ENCODE data around the gene LRRC3. TPM values are rescaled to one million over a fixed set of nuclear protein-coding genes. Genes with fewer than 3 reads are reported as not detected.

LRRC3 gene
- total and polyA plus RNA-seq, 12 donors, result 0.67 to 3.2 (median 1.9) TPM

DNA sequence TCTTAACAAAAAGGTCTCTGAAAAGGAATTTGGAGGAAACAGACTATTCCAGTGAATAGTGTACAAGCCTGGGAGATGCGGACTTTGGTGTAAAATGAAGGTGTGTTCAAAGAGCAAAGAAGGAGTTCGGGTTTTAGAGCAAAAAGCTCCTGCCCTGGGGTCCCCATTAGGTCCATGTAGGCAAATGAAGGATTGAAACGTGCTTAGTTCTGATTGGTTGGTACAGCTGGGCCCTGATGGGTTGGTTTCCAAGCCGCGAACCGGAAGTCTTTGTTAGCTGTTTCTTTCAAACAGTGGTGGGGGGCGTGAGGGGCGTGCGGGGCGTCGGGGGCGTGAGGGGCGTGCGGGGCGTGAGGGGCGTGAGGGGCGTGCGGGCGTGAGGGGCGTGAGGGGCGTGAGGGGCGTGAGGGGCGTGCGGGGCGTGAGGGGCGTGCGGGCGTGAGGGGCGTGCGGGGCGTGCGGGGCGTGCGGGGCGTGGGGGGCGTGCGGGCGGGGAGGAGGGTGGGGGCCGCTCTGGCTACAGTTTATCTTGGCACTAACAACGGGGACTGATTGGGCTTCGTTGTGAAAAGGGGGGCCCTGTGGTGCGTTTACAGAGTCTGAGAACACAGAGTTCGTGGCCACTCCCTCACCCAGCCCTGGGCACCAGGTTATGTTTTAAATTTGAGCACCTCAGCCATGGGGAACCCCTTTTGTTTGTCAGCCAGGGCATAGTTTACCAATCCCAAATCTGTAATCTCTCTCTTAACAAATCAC is 29.4 kb downstream of the LRRC3 start:
- H3K4me3 ChIP-seq, result no peak overlapping the region
- no peaks in the 10 kb centered on the region for H3K9me3 ChIP-seq (replicated peaks in 1 of 3)
- DNase-seq, result no peak
- no peaks in the 10 kb centered on the region for H3K27me3 ChIP-seq
- WGBS, 4 donors, result 74 to 89% (median 87%) methylated on average over 10 to 43 of the region's 43 CpGs
- no peak for TF ChIP-seq POLR2A (IDR thresholded peaks at IDR 0.05)
- TF ChIP-seq, protein P1, sequence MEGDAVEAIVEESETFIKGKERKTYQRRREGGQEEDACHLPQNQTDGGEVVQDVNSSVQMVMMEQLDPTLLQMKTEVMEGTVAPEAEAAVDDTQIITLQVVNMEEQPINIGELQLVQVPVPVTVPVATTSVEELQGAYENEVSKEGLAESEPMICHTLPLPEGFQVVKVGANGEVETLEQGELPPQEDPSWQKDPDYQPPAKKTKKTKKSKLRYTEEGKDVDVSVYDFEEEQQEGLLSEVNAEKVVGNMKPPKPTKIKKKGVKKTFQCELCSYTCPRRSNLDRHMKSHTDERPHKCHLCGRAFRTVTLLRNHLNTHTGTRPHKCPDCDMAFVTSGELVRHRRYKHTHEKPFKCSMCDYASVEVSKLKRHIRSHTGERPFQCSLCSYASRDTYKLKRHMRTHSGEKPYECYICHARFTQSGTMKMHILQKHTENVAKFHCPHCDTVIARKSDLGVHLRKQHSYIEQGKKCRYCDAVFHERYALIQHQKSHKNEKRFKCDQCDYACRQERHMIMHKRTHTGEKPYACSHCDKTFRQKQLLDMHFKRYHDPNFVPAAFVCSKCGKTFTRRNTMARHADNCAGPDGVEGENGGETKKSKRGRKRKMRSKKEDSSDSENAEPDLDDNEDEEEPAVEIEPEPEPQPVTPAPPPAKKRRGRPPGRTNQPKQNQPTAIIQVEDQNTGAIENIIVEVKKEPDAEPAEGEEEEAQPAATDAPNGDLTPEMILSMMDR (IDR thresholded peaks at IDR 0.05), result no peak
- intact Hi-C loops (cut with DNase I), result no loop called here
- no peak overlapping the region for H3K27ac ChIP-seq
- H3K36me3 ChIP-seq (replicated peaks in 1 of 2), result no peaks in the 10 kb centered on the region
- H3K4me1 ChIP-seq (replicated peaks in 1 of 2), result no peaks in the 10 kb centered on the region

DNA sequence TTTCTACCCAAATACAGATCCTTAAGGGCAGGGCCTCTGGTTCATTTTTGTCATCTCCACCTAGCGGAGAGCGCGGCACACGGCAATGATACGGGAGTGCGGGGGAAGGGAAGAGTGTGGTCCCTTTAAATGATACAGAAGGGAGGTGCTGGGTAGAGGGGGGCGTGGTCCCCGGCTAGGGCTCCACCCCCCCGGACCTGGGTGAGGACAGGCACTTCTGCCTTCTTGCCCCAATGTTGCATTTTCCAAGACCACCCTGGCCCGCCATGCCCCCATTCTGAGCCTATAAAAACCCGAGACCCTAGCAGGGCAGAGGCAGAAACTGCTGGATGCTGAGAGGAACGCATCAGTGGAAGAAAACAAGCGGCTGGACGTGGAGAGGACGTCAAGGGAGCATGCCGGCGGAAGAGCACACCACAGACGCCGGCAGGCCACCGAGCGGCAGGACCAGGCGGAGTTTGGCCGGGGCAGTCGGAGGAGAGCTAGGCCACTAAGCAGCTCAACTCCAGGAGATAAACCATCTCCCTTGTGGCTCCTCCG is 30.0 kb downstream of the LRRC3 start:
- H3K4me3 ChIP-seq, result no peak overlapping the region
- intact Hi-C loops (cut with DNase I), result no loop called here
- no peaks in the 10 kb centered on the region for H3K9me3 ChIP-seq (replicated peaks in 1 of 3)
- no peak overlapping the region for H3K27ac ChIP-seq
- TF ChIP-seq POLR2A (IDR thresholded peaks at IDR 0.05), result no peak
- TF ChIP-seq, protein P1 (IDR thresholded peaks at IDR 0.05), result peak in 2 of 6 experiments; percentile 6 to 21
- H3K27me3 ChIP-seq, result no peaks in the 10 kb centered on the region
- H3K36me3 ChIP-seq (replicated peaks in 1 of 2), result no peaks in the 10 kb centered on the region
- H3K4me1 ChIP-seq (replicated peaks in 1 of 2), result no peaks in the 10 kb centered on the region
- 63 to 79% (median 72%) methylated on average over 22 to 25 of the region's 25 CpGs for WGBS, 4 donors
- peak in 5 of 7 donors; percentile 24 to 57 (median 41) for DNase-seq

DNA sequence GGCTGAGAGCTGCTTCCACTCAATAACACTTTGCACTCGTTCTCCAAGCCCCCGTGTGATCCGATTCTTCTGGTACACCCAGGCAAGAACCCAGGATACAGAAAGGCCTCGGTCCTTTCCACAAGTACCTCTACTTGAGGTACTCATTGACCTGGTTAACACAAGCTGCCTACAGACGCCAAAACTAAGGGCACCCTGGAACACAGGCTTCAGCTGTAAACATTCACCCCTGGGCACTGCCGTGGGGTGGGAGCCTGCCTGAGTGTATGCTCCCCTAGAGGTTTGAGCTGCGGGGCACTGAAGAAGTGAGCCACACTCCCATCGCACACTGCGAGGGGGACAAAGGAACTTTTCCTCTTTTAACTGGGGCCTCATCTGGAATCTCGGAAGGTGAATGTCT is 30.5 kb downstream of the LRRC3 start:
- intact Hi-C loops (cut with DNase I), result no loop called here
- Histone ChIP-seq H3K27me3 (no peaks in the 10 kb centered on the region), H3K4me1 (replicated peaks in 1 of 2) (no peaks in the 10 kb centered on the region), H3K36me3 (replicated peaks in 1 of 2) (no peaks in the 10 kb centered on the region), H3K9me3 (replicated peaks in 1 of 3) (no peaks in the 10 kb centered on the region), H3K27ac (no peak overlapping the region), H3K4me3 (no peak overlapping the region)
- no peak for TF ChIP-seq POLR2A (IDR thresholded peaks at IDR 0.05)
- TF ChIP-seq, protein P1 (IDR thresholded peaks at IDR 0.05), result no peak
- no peak for DNase-seq
- 63 to 78% (median 71%) methylated on average over 6 to 10 of the region's 10 CpGs for WGBS, 4 donors

DNA sequence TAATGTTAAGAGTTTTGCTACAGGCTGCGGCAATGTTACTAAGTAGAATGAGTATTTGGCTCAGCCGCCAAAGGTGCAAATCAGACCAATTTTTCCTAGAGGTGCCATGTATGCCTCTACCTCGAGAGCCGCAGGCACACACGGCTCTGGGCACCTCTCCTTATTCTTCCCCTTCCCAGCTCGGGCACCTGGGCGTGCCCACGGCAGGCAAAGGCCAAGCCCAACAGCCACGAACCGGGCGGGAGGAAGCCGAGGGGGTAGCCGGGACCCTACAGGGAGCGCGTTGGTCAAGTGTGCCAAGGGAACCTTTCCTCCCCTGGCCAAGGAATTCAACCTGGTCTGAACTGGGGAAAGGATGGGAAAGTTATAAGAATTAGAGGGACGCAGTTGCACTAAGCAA is 31.0 kb downstream of the LRRC3 start:
- TF ChIP-seq POLR2A (IDR thresholded peaks at IDR 0.05), result no peak
- TF ChIP-seq, protein P1 (IDR thresholded peaks at IDR 0.05), result no peak
- 76 to 83% (median 82%) methylated on average over 13 to 16 of the region's 16 CpGs for WGBS, 4 donors
- Histone ChIP-seq H3K27ac (no peak overlapping the region), H3K9me3 (replicated peaks in 1 of 3) (no peaks in the 10 kb centered on the region), H3K4me3 (no peak overlapping the region), H3K4me1 (replicated peaks in 1 of 2) (no peaks in the 10 kb centered on the region), H3K27me3 (no peaks in the 10 kb centered on the region), H3K36me3 (replicated peaks in 1 of 2) (no peaks in the 10 kb centered on the region)
- intact Hi-C loops (cut with DNase I), result no loop called here
- DNase-seq, result no peak

Measured in adrenal gland (tissue), 12 donors.